Omental fat pad (tissue), 4 donors: ENCODE data around the gene APIP. TPM values are rescaled to one million over a fixed set of nuclear protein-coding genes. Genes with fewer than 3 reads are reported as not detected.
A peak's percentile ranks its signal among the peaks of the same experiment; 100 is the strongest.

ENCODE experiments used
- ATAC-seq: fragments of 150-250 bp; one replicate; pipeline ENCODE4 v1.9.1; 2016; ENCODE audit warnings: mild to moderate bottlenecking, moderate library complexity; ENCODE audit not compliant: low FRiP score
- DNase-seq: peaks from one replicate; pipeline ENCODE4 v3.0.0-alpha.2; 2019; ENCODE audit warnings: low spot score
- total RNA-seq, 4 donors: library from RNA; depleted of rRNA; stranded (reverse); fragments of >200 nt; gene quantifications; one replicate each; pipeline ENCODE4 v1.1.0, GENCODE V29; 2016
- TF ChIP-seq, protein P1 (sequence below), 3 donors: fragments of 450-650 bp; IDR thresholded peaks; one replicate each; pipeline ENCODE4 v1.5.1; 2016 to 2017; ENCODE audit warnings: antibody characterized with exemption in 3 of 3, mild to moderate bottlenecking in 3 of 3, moderate library complexity in 2 of 3

The APIP gene, protein sequence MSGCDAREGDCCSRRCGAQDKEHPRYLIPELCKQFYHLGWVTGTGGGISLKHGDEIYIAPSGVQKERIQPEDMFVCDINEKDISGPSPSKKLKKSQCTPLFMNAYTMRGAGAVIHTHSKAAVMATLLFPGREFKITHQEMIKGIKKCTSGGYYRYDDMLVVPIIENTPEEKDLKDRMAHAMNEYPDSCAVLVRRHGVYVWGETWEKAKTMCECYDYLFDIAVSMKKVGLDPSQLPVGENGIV
- 10 to 100 TPM; 23.0 to 56.2 (median 28.3) TPM for total RNA-seq

DNA sequence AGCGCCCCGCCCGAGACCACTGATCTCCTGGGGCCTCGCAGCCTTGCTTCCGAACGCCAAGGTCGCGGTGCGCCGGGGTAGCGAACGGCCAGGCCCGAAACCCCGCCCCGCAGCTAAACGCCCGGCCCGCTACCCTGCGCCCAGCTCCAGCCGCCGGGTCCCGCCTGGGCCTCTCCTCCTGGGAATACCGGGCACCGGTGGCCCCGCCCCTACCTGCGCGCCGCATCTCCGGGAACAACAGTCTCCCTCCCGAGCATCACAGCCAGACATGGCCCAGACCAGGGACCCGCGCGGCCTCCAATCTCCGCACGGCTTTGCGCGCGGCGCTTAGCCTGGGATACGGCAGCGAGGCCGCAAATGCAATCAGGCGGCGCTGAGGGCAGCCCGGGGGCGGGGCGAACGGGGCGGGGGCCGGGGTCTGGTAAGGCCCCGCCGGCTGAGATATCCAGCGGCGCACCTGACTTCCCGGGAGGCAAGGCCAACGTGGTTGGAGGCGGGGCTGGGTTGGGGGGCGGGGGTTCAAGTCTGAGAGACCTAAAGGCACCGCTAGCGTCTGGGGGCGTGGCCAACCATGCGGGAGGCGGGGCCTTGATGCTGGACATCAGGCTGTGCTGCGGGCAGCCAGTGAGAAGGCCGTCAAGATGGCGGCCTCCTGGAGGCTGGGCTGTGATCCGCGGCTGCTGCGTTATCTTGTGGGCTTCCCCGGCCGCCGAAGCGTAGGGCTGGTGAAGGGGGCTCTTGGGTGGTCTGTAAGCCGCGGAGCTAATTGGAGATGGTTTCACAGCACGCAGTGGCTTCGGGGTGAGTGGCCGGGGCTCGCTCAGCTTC, at the start of gene APIP, which contains the start of gene PDHX:
TSS of gene APIP (minus strand) at position 365 of the 828 bp plus-strand sequence. CDS start at position 270, 95 bp downstream.
TSS of gene PDHX (plus strand) at position 604 of the 828 bp plus-strand sequence. CDS start at position 642, 38 bp downstream.
- ATAC-seq (peak; percentile 98), DNase-seq (peak; percentile 99)
- TF ChIP-seq, protein P1, sequence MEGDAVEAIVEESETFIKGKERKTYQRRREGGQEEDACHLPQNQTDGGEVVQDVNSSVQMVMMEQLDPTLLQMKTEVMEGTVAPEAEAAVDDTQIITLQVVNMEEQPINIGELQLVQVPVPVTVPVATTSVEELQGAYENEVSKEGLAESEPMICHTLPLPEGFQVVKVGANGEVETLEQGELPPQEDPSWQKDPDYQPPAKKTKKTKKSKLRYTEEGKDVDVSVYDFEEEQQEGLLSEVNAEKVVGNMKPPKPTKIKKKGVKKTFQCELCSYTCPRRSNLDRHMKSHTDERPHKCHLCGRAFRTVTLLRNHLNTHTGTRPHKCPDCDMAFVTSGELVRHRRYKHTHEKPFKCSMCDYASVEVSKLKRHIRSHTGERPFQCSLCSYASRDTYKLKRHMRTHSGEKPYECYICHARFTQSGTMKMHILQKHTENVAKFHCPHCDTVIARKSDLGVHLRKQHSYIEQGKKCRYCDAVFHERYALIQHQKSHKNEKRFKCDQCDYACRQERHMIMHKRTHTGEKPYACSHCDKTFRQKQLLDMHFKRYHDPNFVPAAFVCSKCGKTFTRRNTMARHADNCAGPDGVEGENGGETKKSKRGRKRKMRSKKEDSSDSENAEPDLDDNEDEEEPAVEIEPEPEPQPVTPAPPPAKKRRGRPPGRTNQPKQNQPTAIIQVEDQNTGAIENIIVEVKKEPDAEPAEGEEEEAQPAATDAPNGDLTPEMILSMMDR (IDR thresholded peaks at IDR 0.05) = no peak

DNA sequence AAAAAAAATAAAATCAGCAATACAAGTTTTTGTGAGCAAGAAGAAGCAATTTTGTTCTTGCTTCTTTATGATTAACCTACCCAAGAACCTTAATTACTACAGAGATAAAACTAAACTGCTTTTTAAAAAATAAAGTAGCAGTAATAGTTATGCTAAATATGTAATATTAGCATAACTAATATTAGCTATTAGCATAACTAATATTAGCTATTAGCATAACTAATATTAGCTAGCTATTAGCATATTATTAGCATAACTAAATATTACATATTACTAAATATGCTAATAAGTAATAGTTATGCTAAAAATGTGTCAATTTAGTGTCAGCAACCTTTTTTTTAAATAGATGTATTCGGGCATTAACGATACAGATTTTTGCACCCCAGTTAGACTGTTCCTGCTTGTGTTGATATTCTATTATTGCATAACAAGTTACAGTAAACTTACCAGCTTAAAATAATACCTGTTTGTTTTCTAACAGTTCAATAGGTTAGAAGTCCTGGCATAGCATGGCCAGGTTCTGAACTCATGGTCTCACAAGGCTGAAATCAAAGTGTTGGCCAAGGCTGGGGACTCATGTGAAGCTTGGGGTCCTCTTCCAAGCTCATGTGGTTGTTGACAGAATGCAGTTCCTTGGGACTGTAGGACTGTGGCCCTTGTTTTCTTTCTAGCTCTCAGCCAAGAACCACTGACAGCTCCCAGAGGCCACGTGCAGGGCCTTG, 48.6 kb upstream of the APIP start:
- DNase-seq (no peak), ATAC-seq (no peak)
- TF ChIP-seq, protein P1 (IDR thresholded peaks at IDR 0.05) = no peak

DNA sequence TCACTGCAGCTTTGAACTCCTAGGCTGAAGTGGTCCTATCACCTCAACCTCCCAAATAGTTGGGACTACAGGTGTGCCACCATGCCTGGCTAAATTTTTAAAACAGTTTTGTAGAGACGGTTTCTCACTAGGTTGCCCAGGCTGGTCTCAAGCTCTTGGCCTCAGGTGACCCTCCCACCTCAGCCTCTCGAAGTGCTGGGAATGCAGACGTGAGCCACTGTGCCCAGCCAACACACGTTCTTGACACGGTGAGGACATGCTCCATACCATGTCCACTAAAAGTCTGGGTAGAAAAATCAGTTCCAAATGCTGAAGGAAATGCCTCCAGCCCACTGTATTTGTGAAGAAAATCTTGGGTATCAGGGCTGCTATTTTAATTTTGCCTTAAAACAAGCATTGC, 47.2 kb upstream of the APIP start:
- TF ChIP-seq, protein P1 (IDR thresholded peaks at IDR 0.05) = no peak
- DNase-seq = no peak
- no peak for ATAC-seq

DNA sequence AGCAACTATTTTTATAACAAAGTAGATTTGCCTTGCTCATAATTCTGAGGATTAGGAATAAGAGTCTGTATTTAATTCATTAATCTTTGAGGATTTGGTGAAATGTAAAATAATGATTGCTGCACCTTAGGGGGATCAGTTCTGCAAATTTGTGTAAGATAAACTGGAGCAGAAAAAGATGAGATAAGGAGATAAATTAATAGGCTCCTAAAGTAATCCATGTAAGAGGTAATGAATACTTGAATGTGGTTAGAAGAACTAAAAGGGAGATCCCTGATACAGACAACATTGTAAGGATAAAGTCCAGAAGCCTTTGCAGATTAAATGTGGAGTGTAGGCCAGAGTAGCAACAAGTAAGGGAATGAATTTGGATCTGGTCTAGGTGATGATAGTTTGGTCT, 45.9 kb upstream of the APIP start:
- TF ChIP-seq, protein P1 (IDR thresholded peaks at IDR 0.05) = no peak
- ATAC-seq (no peak), DNase-seq (no peak)

DNA sequence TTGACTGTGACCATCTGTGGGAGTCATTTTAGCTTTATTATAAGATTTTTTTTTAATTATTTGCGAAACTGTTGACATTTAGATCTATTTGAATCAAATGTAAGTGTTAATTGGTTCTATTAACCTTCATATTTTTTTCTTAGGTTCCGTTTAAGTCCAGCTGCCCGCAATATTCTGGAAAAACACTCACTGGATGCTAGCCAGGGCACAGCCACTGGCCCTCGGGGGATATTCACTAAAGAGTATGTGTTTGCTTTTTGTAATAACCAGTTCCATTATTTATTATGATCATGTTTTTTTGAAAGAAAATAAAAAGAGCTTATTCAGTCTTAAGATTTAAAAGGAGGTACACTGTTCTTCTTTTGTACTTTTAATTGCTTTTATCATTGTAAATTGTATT, 44.1 kb upstream of the APIP start:
- ATAC-seq (no peak), DNase-seq (no peak)
- TF ChIP-seq, protein P1 (IDR thresholded peaks at IDR 0.05) = no peak

DNA sequence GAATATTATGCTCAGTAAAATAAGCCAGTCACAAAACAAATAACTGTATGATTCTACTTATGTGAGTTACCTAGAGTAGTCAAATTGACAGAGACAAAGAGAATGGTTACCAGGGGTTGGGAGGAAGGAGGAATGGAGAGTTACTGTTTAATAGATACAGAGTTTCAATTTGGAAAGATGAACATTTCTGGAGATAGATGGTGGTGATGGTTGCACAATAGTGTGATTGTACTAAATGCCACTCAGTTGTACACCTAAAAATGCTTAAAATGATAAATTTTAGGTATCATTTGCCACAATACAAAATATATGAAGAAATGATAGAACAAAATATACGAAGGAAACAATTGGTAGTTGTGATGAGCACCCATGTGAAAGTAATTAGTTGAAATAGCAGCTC, 43.6 kb upstream of the APIP start:
- TF ChIP-seq, protein P1 (IDR thresholded peaks at IDR 0.05) = no peak
- ATAC-seq = no peak

More for the DNA sequence above, 43.6 kb upstream of the APIP start:
- DNase-seq = no peak
